ENCODE data around the gene RNF217.
"Not testable (repeated sequence)": the region's sequence is repeated elsewhere in the genome, so short reads cannot be mapped to it uniquely, and the experiment has no call there.

The RNF217 gene

DNA sequence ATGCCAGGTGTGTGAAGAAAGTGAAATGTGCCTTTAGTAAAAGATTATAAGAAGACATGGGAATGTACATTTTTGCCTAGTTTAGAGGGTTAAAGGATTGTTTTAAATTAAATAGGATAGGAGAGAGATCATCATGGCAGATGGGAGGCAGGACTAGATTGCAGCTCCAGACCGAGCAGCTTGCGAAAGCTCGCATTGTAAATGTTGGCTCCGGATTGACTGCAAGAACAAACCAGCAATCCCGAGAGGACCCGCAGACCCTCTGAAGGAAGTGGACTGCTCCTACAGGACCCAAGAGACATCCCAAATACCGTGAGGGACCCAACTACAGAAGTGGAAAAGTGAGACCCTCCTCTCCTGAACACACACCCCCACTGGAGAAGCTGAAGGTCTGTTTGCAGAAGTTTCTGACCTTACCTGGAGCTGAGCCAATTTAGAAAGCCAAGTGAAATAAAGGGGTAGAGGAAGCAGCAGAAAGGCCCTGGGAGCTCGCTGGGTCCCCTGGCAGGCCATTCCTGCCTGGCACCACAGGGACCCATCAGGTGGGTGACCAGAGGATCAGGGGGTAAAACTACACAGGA lies 161.3 kb downstream of the RNF217 start:
- no peaks in the 10 kb centered on the region for H3K27me3 ChIP-seq (ENCODE audit: insufficient read depth, low read length)
- H2AFZ ChIP-seq (ENCODE audit: low read length, unreplicated experiment) = no peak overlapping the region
- H3K4me3 ChIP-seq (ENCODE audit: low read depth, low read length) = no peak overlapping the region
- no peaks in the 10 kb centered on the region for H3K36me3 ChIP-seq (ENCODE audit: insufficient read depth, low read length)
- H3K27ac ChIP-seq (ENCODE audit: low read depth, low read length) = no peak overlapping the region
- no peaks in the 10 kb centered on the region for H3K4me1 ChIP-seq (ENCODE audit: control insufficient read depth, insufficient read depth, low read length, unreplicated experiment)
- no peaks in the 10 kb centered on the region for H3K79me2 ChIP-seq (ENCODE audit: control insufficient read depth, insufficient read depth, low read length, unreplicated experiment)

DNA sequence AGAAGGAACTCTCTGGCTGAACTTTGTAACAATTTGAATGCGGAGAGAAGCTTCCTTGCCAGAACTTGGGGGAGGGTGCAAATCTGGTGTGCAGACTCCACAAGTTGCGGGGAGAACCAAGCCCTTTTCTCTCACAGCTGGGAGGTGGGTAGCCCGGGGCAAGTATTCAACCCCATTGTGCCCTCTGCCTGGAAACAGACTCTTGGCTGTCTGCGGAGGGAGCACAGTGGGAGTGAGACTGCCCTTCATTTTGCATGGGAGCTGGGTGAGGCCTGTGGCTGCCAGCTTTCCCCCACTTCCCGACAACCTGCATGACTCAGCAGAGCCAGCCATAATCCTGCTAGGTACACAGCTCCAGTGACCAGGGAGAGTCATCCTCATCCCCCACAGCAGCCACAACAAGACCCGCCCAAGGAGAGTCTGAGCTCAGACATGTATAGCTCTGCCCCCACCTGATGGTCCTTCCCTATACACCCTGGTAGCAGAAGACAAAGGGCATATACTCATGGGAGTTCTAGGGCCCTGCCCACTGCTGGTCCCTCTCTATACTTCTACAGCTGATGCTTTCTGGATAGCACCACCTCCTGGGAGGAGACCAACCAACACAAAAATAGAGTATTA lies 161.9 kb downstream of the RNF217 start:
- no peaks in the 10 kb centered on the region for H3K79me2 ChIP-seq (ENCODE audit: control insufficient read depth, insufficient read depth, low read length, unreplicated experiment)
- H3K27me3 ChIP-seq (ENCODE audit: insufficient read depth, low read length) = no peaks in the 10 kb centered on the region
- no peak overlapping the region for H3K4me3 ChIP-seq (ENCODE audit: low read depth, low read length)
- no peak overlapping the region for H3K27ac ChIP-seq (ENCODE audit: low read depth, low read length)
- H2AFZ ChIP-seq (ENCODE audit: low read length, unreplicated experiment) = no peak overlapping the region
- H3K36me3 ChIP-seq (ENCODE audit: insufficient read depth, low read length) = no peaks in the 10 kb centered on the region
- H3K4me1 ChIP-seq (ENCODE audit: control insufficient read depth, insufficient read depth, low read length, unreplicated experiment) = no peaks in the 10 kb centered on the region

DNA sequence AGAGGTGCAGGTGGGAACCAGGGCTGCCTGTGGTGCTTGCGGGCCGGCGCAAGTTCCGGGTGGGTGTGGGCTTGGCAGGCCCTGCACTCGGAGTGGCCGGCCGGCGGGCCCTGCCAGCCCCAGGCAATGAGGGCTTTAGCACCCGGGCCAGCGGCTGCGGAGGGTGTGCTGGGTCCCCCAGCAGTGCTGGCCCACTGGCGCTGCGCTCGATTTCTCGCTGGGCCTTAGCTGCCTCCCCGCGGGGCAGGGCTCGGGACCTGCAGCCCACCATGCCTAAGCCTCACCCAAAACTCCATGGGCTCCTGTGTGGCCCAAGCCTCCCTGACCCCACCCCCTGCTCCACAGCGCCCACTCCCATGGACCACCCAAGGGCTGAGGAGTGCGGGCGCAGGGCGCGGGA lies 163.6 kb downstream of the RNF217 start:
- not testable (repeated sequence) for H3K27ac ChIP-seq (ENCODE audit: low read depth, low read length); H3K4me3 ChIP-seq (ENCODE audit: low read depth, low read length); H3K79me2 ChIP-seq (ENCODE audit: control insufficient read depth, insufficient read depth, low read length, unreplicated experiment); H3K27me3 ChIP-seq (ENCODE audit: insufficient read depth, low read length); H3K36me3 ChIP-seq (ENCODE audit: insufficient read depth, low read length); H2AFZ ChIP-seq (ENCODE audit: low read length, unreplicated experiment); H3K4me1 ChIP-seq (ENCODE audit: control insufficient read depth, insufficient read depth, low read length, unreplicated experiment)

DNA sequence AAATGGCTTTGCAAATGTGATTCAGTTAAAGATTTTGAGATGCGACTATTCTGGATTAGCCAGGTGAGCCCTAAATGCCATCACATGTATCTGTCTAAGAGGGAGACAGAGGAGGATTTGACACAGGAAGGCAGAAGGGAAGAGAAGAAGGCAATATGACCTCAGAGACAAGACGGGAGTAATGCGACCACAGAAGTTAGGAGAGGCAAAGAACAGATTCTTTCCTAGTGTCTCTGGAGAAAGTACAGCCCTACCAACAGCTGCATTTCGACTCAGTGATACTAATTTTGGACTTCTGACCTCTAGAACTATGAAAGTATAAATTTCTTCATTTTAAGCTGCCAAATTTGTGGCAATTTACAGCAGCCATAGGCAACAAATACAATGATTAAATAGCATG lies 167.1 kb downstream of the RNF217 start:
- no peaks in the 10 kb centered on the region for H3K36me3 ChIP-seq (ENCODE audit: insufficient read depth, low read length)
- no peak overlapping the region for H2AFZ ChIP-seq (ENCODE audit: low read length, unreplicated experiment)
- no peaks in the 10 kb centered on the region for H3K27me3 ChIP-seq (ENCODE audit: insufficient read depth, low read length)
- no peak overlapping the region for H3K4me3 ChIP-seq (ENCODE audit: low read depth, low read length)
- no peaks in the 10 kb centered on the region for H3K79me2 ChIP-seq (ENCODE audit: control insufficient read depth, insufficient read depth, low read length, unreplicated experiment)
- H3K27ac ChIP-seq (ENCODE audit: low read depth, low read length) = no peak overlapping the region
- no peaks in the 10 kb centered on the region for H3K4me1 ChIP-seq (ENCODE audit: control insufficient read depth, insufficient read depth, low read length, unreplicated experiment)

DNA sequence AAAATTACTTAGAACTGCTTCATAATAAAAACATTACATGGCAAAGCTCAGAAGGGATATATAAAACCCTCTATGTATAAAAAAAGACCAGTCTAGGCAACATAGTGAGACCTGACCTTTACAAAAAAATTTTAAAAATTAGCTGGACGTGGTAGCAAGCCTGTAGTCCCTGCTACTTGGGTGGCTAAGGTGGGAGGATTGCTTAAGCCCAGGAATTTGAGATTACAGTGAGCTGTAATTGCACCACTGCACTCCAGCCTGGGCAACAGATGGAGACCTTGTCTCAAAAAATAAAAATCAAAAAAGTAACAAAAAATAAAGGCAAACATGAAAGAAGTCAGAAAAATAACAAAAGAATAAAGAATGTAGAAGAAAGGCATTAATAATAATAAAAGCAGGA lies 169.8 kb downstream of the RNF217 start:
- Histone ChIP-seq H3K36me3 (ENCODE audit: insufficient read depth, low read length) (no peaks in the 10 kb centered on the region), H3K79me2 (ENCODE audit: control insufficient read depth, insufficient read depth, low read length, unreplicated experiment) (no peaks in the 10 kb centered on the region), H3K27me3 (ENCODE audit: insufficient read depth, low read length) (no peaks in the 10 kb centered on the region), H2AFZ (ENCODE audit: low read length, unreplicated experiment) (no peak overlapping the region), H3K27ac (ENCODE audit: low read depth, low read length) (no peak overlapping the region), H3K4me3 (ENCODE audit: low read depth, low read length) (no peak overlapping the region), H3K4me1 (ENCODE audit: control insufficient read depth, insufficient read depth, low read length, unreplicated experiment) (no peaks in the 10 kb centered on the region)

DNA sequence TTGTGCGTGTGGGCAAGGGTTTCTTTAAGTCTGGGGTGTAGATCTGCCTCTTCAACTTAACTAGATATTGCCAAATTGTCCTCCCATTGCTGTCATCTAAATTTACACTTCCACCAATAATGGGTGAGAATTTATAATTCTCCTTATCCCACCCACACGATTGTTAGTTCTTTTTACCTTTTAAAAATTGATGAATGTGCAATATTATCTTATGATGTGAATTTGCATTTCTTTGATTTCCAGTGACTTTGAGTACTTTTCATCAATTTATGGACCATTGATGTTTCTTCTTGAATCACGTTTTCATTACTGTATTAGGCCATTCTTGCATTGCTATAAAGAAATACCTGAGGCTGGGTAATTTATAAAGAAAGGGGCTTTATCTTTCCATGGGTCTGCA lies 174.1 kb downstream of the RNF217 start:
- peaks cover 6% of the 10 kb centered on the region for H3K4me1 ChIP-seq (ENCODE audit: control insufficient read depth, insufficient read depth, low read length, unreplicated experiment)
- H3K27ac ChIP-seq (ENCODE audit: low read depth, low read length) = no peak overlapping the region
- H2AFZ ChIP-seq (ENCODE audit: low read length, unreplicated experiment) = no peak overlapping the region
- H3K4me3 ChIP-seq (ENCODE audit: low read depth, low read length) = no peak overlapping the region
- no peaks in the 10 kb centered on the region for H3K36me3 ChIP-seq (ENCODE audit: insufficient read depth, low read length)
- H3K27me3 ChIP-seq (ENCODE audit: insufficient read depth, low read length) = no peaks in the 10 kb centered on the region
- no peaks in the 10 kb centered on the region for H3K79me2 ChIP-seq (ENCODE audit: control insufficient read depth, insufficient read depth, low read length, unreplicated experiment)

DNA sequence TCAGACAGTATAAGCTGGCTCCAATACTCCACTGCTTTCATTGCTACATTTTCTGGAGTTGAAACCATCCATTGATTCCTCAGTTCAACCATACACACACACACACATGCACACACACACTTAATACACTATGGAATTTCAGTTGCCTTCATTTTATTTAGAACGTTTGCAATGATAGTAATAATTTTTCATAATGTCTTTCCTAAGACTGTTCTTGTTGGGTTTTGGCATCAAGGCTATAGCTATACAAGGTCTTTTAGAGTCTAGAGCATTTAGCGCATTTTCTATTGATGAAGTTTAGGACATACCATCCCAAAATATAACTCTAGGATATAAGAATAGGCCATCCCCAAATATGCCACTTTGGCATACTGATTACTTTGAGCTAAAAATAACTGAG lies 175.8 kb downstream of the RNF217 start:
- H3K4me3 ChIP-seq (ENCODE audit: low read depth, low read length) = no peak overlapping the region
- H3K79me2 ChIP-seq (ENCODE audit: control insufficient read depth, insufficient read depth, low read length, unreplicated experiment) = no peaks in the 10 kb centered on the region
- no peak overlapping the region for H3K27ac ChIP-seq (ENCODE audit: low read depth, low read length)
- no peaks in the 10 kb centered on the region for H3K36me3 ChIP-seq (ENCODE audit: insufficient read depth, low read length)
- H2AFZ ChIP-seq (ENCODE audit: low read length, unreplicated experiment) = no peak overlapping the region
- peaks cover 6% of the 10 kb centered on the region for H3K4me1 ChIP-seq (ENCODE audit: control insufficient read depth, insufficient read depth, low read length, unreplicated experiment)
- no peaks in the 10 kb centered on the region for H3K27me3 ChIP-seq (ENCODE audit: insufficient read depth, low read length)

DNA sequence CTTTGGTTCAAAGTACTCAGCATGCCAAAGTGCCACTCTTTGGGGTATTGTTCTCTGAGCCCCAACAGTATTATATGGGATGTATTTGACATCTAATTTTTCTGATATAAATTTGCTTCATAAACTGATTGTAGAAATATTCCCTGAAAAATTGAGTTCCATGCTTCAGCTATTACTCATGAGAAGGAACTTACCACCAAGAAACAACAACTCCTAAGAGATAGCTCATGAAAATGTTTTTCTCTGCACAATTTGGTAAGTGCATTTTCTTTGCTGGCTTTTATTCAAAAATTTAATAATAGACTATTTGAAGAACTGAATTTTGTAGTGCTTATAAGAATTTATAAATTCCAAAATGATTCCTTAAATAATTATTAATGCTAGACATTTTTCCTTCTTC lies 178.6 kb downstream of the RNF217 start:
- no peak overlapping the region for H3K4me3 ChIP-seq (ENCODE audit: low read depth, low read length)
- no peak overlapping the region for H2AFZ ChIP-seq (ENCODE audit: low read length, unreplicated experiment)
- peaks cover 6% of the 10 kb centered on the region for H3K4me1 ChIP-seq (ENCODE audit: control insufficient read depth, insufficient read depth, low read length, unreplicated experiment)
- H3K36me3 ChIP-seq (ENCODE audit: insufficient read depth, low read length) = no peaks in the 10 kb centered on the region
- no peak overlapping the region for H3K27ac ChIP-seq (ENCODE audit: low read depth, low read length)
- H3K79me2 ChIP-seq (ENCODE audit: control insufficient read depth, insufficient read depth, low read length, unreplicated experiment) = no peaks in the 10 kb centered on the region
- no peaks in the 10 kb centered on the region for H3K27me3 ChIP-seq (ENCODE audit: insufficient read depth, low read length)
